Brain microvascular endothelial cell (primary cell): ENCODE data around the gene JAK3.

Experiments
- DNase-seq: peaks from one replicate; pipeline ENCODE4 v3.0.0-alpha.2; 2020
- H3K27ac ChIP-seq: fragments of 250-450 bp; sonication (Bioruptor Pico); 2 replicates; pipeline ENCODE4 v1.5.1; 2020; ENCODE audit warnings: mild to moderate bottlenecking, moderate library complexity
- H3K27me3 ChIP-seq: fragments of 250-450 bp; sonication (Bioruptor Pico); replicated peaks from 2 replicates; pipeline ENCODE4 v1.5.1; 2020; ENCODE audit warnings: mild to moderate bottlenecking
- H3K36me3 ChIP-seq: fragments of 250-450 bp; sonication (Bioruptor Pico); replicated peaks from 2 replicates; pipeline ENCODE4 v1.5.1; 2020; ENCODE audit warnings: mild to moderate bottlenecking
- H3K4me3 ChIP-seq: 2 replicates; pipeline ENCODE4 v1.5.1; 2011; ENCODE audit warnings: low read depth, mild to moderate bottlenecking, control low read depth, low read length, moderate library complexity
- CTCF ChIP-seq: IDR thresholded peaks from 2 replicates; pipeline ENCODE4 v1.5.1; 2011; ENCODE audit warnings: low read depth, mild to moderate bottlenecking, moderate library complexity, low read length, control low read depth, inconsistent platforms; ENCODE audit errors: missing control alignments
- in situ Hi-C: cut with HindIII; loops from 2 replicates; pipeline ENCODE4 v1.10.0; 2017; ENCODE audit warnings: low sequenced_read_pairs, low pct_ligation_motif_present

Gene JAK3

GRCh38 chr19:17821190-17821589 is 26.6 kb downstream of the JAK3 start, which contains the start of gene INSL3:
Gene INSL3 (minus strand): TSS chr19:17821519. CDS start chr19:17821506, 13 bp downstream.
- Histone ChIP-seq H3K27me3 (peaks cover 1% of the 10 kb centered on the region), H3K36me3 (no peaks in the 10 kb centered on the region), H3K4me3 (no peak within 1 kb of the TSS), H3K27ac (no peak within 1 kb of the TSS)
- no peak for DNase-seq
- no peak for TF ChIP-seq CTCF
- in situ Hi-C loops: no loop called here

- Histone ChIP-seq H3K36me3 (no peaks in the 10 kb centered on the region), H3K27me3 (no peaks in the 10 kb centered on the region), H3K4me3 (no peak overlapping the region), H3K27ac (no peak overlapping the region)
- no peak for DNase-seq
- TF ChIP-seq CTCF: no peak
- in situ Hi-C loops: no loop called here
Measured at GRCh38 chr19:17817668-17818363, 30.0 kb downstream of the JAK3 start.

- Histone ChIP-seq H3K27ac (no peak overlapping the region), H3K36me3 (no peaks in the 10 kb centered on the region), H3K27me3 (no peaks in the 10 kb centered on the region), H3K4me3 (no peak overlapping the region)
- in situ Hi-C loops: no loop called here
- DNase-seq: no peak
- no peak for TF ChIP-seq CTCF
Measured at GRCh38 chr19:17812099-17812498, 35.7 kb downstream of the JAK3 start.

GRCh38 chr19:17811681-17812080 is 36.1 kb downstream of the JAK3 start:
- in situ Hi-C loops: no loop called here
- no peaks in the 10 kb centered on the region for H3K27me3 ChIP-seq

GRCh38 chr19:17811103-17811502 is 36.7 kb downstream of the JAK3 start:
- Histone ChIP-seq H3K4me3 (no peak overlapping the region), H3K27me3 (no peaks in the 10 kb centered on the region), H3K36me3 (no peaks in the 10 kb centered on the region), H3K27ac (no peak overlapping the region)
- in situ Hi-C loops: no loop called here
- TF ChIP-seq CTCF: no peak
- no peak for DNase-seq

More at GRCh38 chr19:17811681-17812080, 36.1 kb downstream of the JAK3 start:
- DNase-seq: no peak
- H3K4me3 ChIP-seq: no peak overlapping the region
- no peak overlapping the region for H3K27ac ChIP-seq
- H3K36me3 ChIP-seq: no peaks in the 10 kb centered on the region
- no peak for TF ChIP-seq CTCF

- in situ Hi-C loops: no loop called here
- no peak for DNase-seq
- no peak overlapping the region for H3K4me3 ChIP-seq
Measured at GRCh38 chr19:17807731-17808316, 40.0 kb downstream of the JAK3 start.

More at GRCh38 chr19:17807731-17808316, 40.0 kb downstream of the JAK3 start:
- TF ChIP-seq CTCF: no peak
- Histone ChIP-seq H3K36me3 (no peaks in the 10 kb centered on the region), H3K27me3 (peaks cover 3% of the 10 kb centered on the region), H3K27ac (no peak overlapping the region)
